Brain microvascular endothelial cell (primary cell): Measurements from ENCODE around the gene MARK4.
A peak's percentile ranks its signal among the peaks of the same experiment; 100 is the strongest.

Experiments used
- DNase-seq: peaks from one replicate; pipeline ENCODE4 v3.0.0-alpha.2; 2020
- H3K27ac ChIP-seq: fragments of 250-450 bp; sonication (Bioruptor Pico); 2 replicates; pipeline ENCODE4 v1.5.1; 2020; ENCODE audit warnings: mild to moderate bottlenecking, moderate library complexity
- H3K27me3 ChIP-seq: fragments of 250-450 bp; sonication (Bioruptor Pico); replicated peaks from 2 replicates; pipeline ENCODE4 v1.5.1; 2020; ENCODE audit warnings: mild to moderate bottlenecking
- H3K36me3 ChIP-seq: fragments of 250-450 bp; sonication (Bioruptor Pico); replicated peaks from 2 replicates; pipeline ENCODE4 v1.5.1; 2020; ENCODE audit warnings: mild to moderate bottlenecking
- H3K4me3 ChIP-seq: 2 replicates; pipeline ENCODE4 v1.5.1; 2011; ENCODE audit warnings: low read depth, mild to moderate bottlenecking, control low read depth, low read length, moderate library complexity
- in situ Hi-C: cut with HindIII; loops from 2 replicates; pipeline ENCODE4 v1.10.0; 2017; ENCODE audit warnings: low sequenced_read_pairs, low pct_ligation_motif_present
- TF ChIP-seq, protein P1 (sequence below): IDR thresholded peaks from 2 replicates; pipeline ENCODE4 v1.5.1; 2011; ENCODE audit warnings: low read depth, mild to moderate bottlenecking, moderate library complexity, low read length, control low read depth, inconsistent platforms; ENCODE audit errors: missing control alignments

The MARK4 gene

DNA sequence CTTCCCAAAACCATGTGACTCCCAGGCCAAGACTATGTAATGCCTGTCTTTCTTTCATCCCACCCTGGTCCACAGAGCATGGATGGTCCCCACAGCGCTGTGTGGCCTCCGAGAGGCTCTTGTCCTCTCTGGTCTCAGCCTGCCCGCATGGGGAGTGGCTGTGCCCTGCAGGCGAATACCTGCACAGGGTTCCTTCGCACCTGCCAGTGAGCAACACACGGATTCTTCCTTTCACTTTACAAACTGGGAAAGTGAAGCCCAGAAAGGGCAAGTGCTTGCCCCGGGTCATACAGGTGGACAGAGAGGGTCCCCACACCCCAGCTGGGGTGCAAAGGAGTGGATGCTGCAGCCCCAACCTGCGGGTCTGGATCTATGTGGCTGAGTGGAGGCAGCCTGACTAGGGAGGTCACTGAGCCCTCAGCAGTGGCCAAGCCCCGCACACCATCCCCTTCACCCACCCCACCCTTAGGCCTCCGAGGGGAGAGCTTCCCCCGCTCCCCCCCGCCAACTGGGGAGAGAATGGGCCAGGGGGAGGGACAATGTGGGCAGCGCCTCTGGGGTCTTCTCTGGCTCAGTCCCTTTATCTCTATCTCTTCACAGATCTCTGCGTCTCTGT, 747 bp upstream of the MARK4 start:
- TF ChIP-seq, protein P1, sequence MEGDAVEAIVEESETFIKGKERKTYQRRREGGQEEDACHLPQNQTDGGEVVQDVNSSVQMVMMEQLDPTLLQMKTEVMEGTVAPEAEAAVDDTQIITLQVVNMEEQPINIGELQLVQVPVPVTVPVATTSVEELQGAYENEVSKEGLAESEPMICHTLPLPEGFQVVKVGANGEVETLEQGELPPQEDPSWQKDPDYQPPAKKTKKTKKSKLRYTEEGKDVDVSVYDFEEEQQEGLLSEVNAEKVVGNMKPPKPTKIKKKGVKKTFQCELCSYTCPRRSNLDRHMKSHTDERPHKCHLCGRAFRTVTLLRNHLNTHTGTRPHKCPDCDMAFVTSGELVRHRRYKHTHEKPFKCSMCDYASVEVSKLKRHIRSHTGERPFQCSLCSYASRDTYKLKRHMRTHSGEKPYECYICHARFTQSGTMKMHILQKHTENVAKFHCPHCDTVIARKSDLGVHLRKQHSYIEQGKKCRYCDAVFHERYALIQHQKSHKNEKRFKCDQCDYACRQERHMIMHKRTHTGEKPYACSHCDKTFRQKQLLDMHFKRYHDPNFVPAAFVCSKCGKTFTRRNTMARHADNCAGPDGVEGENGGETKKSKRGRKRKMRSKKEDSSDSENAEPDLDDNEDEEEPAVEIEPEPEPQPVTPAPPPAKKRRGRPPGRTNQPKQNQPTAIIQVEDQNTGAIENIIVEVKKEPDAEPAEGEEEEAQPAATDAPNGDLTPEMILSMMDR, result no peak
- DNase-seq, result no peak
- in situ Hi-C loops, result no loop called here
- H3K27me3 ChIP-seq, result no peaks in the 10 kb centered on the region
- no peaks in the 10 kb centered on the region for H3K36me3 ChIP-seq
- H3K4me3 ChIP-seq, result peak overlapping the region; percentile 64
- H3K27ac ChIP-seq, result no peak overlapping the region

DNA sequence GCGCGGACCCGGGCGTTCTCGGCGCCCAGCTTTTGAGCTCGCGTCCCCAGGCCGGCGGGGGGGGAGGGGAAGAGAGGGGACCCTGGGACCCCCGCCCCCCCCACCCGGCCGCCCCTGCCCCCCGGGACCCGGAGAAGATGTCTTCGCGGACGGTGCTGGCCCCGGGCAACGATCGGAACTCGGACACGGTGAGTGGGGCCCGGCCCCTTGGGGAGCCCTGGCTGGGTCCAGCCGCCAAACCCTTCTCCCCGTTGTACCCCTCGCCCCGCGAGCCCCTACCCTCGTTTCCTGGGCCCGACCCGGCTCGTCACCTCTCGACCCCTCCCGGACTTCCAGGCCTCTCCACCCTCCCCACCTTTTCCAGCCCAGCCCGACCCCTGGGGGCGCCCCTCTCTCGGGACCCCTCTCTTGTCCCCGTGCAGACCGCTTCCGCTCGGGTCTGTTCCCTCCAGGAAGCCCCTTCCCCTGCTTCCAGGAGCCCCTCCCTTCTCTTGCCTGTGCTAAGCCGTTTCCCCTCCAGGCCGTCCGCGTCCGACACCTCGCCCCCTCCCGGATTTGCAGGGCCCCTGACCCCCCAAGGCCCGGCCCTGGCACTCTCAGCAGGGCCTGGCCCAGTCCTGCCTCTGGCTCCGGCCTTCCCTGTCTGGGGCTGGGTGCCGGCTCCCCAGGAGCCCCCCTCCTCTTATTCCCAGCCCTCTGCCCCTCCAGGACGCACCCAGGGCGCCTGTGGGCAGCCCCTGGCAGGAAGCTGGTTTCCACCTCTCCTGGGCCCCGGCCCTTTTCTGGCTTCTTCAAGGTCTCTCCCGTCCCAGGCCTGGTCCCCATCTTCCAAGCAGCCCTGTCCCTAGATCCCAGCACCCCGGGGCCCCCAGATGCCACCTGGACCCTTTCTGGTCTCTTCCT, 632 bp downstream of the MARK4 start:
- TF ChIP-seq, protein P1, result peak; percentile 12
- peak overlapping the region; percentile 74 for H3K4me3 ChIP-seq
- no peaks in the 10 kb centered on the region for H3K36me3 ChIP-seq
- no peaks in the 10 kb centered on the region for H3K27me3 ChIP-seq
- in situ Hi-C loops, result no loop called here
- no peak overlapping the region for H3K27ac ChIP-seq
- no peak for DNase-seq

DNA sequence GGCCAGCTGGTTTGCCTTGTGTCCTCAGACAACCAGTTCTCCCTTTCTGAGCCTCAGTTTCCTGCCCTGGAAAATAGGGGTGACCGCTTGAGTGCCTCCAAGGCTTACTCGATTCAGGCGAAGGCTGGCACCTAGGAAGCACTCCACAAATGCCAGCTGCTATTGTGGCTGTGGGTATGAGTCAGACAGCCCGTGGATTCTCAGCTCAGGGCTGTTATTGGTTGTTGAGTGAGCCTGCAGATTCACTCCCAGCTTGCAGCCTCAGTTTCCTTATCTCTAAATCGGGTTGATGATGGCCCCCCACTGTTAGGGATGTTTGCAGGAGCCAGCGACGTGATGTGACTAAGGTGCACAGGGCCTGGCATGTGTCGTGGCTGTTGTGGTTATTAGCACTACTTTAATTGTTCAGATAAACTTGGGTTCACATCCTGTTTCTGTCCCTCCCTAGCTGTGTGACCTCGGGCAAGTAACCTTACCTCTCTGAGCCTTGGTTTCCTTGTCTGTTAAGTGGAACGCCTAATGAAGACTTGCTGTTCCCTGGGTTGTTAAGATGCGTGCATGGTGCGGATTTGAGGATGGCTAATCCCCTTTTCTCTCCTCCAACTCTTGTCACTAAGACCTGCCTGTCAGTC, 2.4 kb downstream of the MARK4 start:
- no peaks in the 10 kb centered on the region for H3K36me3 ChIP-seq
- no peak overlapping the region for H3K27ac ChIP-seq
- H3K27me3 ChIP-seq, result no peaks in the 10 kb centered on the region
- peak; percentile 16 for DNase-seq
- in situ Hi-C loops, result no loop called here
- TF ChIP-seq, protein P1, result no peak
- no peak overlapping the region for H3K4me3 ChIP-seq

DNA sequence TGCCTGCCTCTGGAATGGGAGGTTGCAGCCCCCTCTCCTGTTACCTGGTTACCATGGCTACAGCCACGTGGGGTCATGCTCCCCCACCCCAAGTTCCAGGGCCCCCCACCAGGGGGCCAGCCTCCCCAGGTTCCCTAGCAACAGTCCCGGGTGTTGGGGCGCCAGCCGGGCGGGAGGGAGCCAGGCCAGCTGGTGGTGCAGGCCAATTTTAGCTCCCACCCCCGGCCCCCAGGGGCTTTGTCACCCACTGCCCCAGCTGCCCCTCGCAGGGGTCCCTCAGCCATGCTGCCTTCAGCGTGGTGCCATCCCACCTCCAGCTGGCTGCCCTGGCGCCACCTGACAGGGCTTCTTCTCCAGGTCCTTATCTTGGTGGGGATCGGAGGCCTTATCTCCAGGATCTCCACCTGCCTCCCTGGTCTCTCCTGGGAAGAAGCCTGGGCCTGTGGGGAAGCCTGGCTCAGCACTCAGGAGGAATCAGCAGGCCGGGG, 3.0 kb downstream of the MARK4 start:
- H3K27me3 ChIP-seq, result no peaks in the 10 kb centered on the region
- H3K27ac ChIP-seq, result no peak overlapping the region
- DNase-seq, result no peak
- in situ Hi-C loops, result no loop called here
- H3K36me3 ChIP-seq, result no peaks in the 10 kb centered on the region
- TF ChIP-seq, protein P1, result peak; percentile 50
- no peak overlapping the region for H3K4me3 ChIP-seq

DNA sequence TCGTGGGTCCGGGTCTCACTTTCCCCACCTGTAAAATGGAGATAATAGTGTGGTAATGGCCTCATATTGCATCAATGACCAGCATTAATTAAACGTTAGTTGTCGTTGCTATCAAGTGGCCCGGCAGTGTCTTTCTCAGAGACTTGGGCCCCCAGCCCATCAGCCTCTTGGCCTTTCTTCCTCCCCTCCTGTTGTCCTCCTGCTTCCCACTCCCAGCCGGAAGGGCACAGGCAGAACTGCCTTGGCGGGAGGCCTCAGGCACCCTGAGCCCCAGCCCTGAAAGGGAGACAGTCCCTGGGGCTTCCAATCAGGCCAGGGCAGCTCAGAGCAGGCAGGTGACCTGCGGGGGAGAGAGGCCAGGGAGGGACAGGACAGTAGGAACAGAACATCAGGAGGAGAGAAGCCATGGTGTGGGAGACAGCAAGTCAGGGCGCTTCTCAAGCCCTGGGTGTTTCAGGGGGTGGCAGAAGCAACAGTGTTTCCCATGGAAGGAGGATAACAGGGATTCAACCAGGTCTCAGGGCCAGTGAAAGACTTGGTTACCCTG, 4.6 kb downstream of the MARK4 start:
- Histone ChIP-seq H3K27me3 (no peaks in the 10 kb centered on the region), H3K4me3 (no peak overlapping the region), H3K27ac (no peak overlapping the region), H3K36me3 (no peaks in the 10 kb centered on the region)
- TF ChIP-seq, protein P1, result no peak
- no peak for DNase-seq
- in situ Hi-C loops, result no loop called here
